ENCODE data around the gene OS9.

The OS9 gene

GRCh38 chr12:57735952-57736740 lies 42.2 kb downstream of the OS9 start:
- H3K9me3 ChIP-seq (replicated peaks in 1 of 11): no peaks in the 10 kb centered on the region
- H3K27me3 ChIP-seq: no peaks in the 10 kb centered on the region
- TF ChIP-seq Cebpa-rat (IDR thresholded peaks at IDR 0.05): no peak
- peaks cover 21 to 28% (median 22%) of the 10 kb centered on the region in 10 experiments for H3K4me1 ChIP-seq
- H3K4me2 ChIP-seq: no peak overlapping the region
- peak overlapping the region in 1 of 11 experiments; percentile 18; a peak in 1 of 22 replicates for H3K9ac ChIP-seq
- H4K20me1 ChIP-seq: peaks cover 0 to 81% (median 19%) of the 10 kb centered on the region in 11 experiments; a peak in 13 of 22 replicates
- no peak overlapping the region for H3K4me3 ChIP-seq
- no peak overlapping the region; a peak in 1 of 22 replicates for H3K27ac ChIP-seq
- peaks cover 36 to 72% (median 57%) of the 10 kb centered on the region in 11 experiments for H3K36me3 ChIP-seq

GRCh38 chr12:57736741-57737466 lies 43.0 kb downstream of the OS9 start:
- no peak overlapping the region for H3K4me2 ChIP-seq

GRCh38 chr12:57737467-57738460 lies 43.8 kb downstream of the OS9 start:
- peaks cover 36 to 45% (median 38%) of the 10 kb centered on the region in 10 experiments for H3K4me1 ChIP-seq
- H3K4me3 ChIP-seq: no peak overlapping the region
- no peak overlapping the region for H3K4me2 ChIP-seq

More at GRCh38 chr12:57736741-57737466, 43.0 kb downstream of the OS9 start:
- Histone ChIP-seq H3K4me1 (peaks cover 29 to 36% (median 29%) of the 10 kb centered on the region in 10 experiments), H3K4me3 (no peak overlapping the region), H3K36me3 (peaks cover 29 to 64% (median 50%) of the 10 kb centered on the region in 11 experiments), H3K9me3 (replicated peaks in 1 of 11) (no peaks in the 10 kb centered on the region), H3K27me3 (no peaks in the 10 kb centered on the region), H3K27ac (no peak overlapping the region; a peak in 2 of 22 replicates), H3K9ac (0 out of 22 replicates have a peak overlapping the region, but pooled peaks of 1 of the 11 experiments have one; percentile 16), H4K20me1 (peaks cover 0 to 75% (median 19%) of the 10 kb centered on the region in 11 experiments; a peak in 13 of 22 replicates)
- TF ChIP-seq Cebpa-rat (IDR thresholded peaks at IDR 0.05): no peak

GRCh38 chr12:57738661-57739237 lies 44.8 kb downstream of the OS9 start, which contains the start of gene AGAP2:
AGAP2 (minus strand) TSS chr12:57738742; CDS start chr12:57738246, 496 bp downstream.
- Histone ChIP-seq H3K27ac (peak within 1 kb of the TSS in 8 of 11 experiments; percentile 69 to 89 (median 86); a peak in 14 of 22 replicates), H3K9me3 (replicated peaks in 1 of 11) (no peaks in the 10 kb centered on the region), H4K20me1 (peaks cover 0 to 61% (median 19%) of the 10 kb centered on the region in 11 experiments; a peak in 13 of 22 replicates), H3K9ac (peak within 1 kb of the TSS in 8 of 11 experiments; percentile 61 to 80 (median 75); a peak in 13 of 22 replicates), H3K36me3 (peaks cover 10 to 46% (median 31%) of the 10 kb centered on the region in 11 experiments), H3K4me2 (peak within 1 kb of the TSS; percentile 82 to 97 (median 94); a peak in 20 of 22 replicates), H3K4me1 (peaks cover 38 to 50% (median 42%) of the 10 kb centered on the region in 10 experiments), H3K4me3 (peak within 1 kb of the TSS in 4 of 10 experiments; percentile 67 to 77 (median 70); a peak in 4 of 20 replicates), H3K27me3 (no peaks in the 10 kb centered on the region)
- no peak for TF ChIP-seq Cebpa-rat (IDR thresholded peaks at IDR 0.05)

More at GRCh38 chr12:57737467-57738460, 43.8 kb downstream of the OS9 start:
- H3K36me3 ChIP-seq: peaks cover 20 to 55% (median 41%) of the 10 kb centered on the region in 11 experiments
- H3K9me3 ChIP-seq (replicated peaks in 1 of 11): no peaks in the 10 kb centered on the region
- no peak overlapping the region; a peak in 1 of 22 replicates for H3K27ac ChIP-seq
- H3K27me3 ChIP-seq: no peaks in the 10 kb centered on the region
- H3K9ac ChIP-seq: no peak overlapping the region
- no peak for TF ChIP-seq Cebpa-rat (IDR thresholded peaks at IDR 0.05)
- peaks cover 0 to 68% (median 19%) of the 10 kb centered on the region in 11 experiments; a peak in 13 of 22 replicates for H4K20me1 ChIP-seq

GRCh38 chr12:57739387-57739786 lies 45.5 kb downstream of the OS9 start:
- Histone ChIP-seq H3K4me1 (peaks cover 44 to 56% (median 48%) of the 10 kb centered on the region in 10 experiments), H4K20me1 (peaks cover 0 to 55% (median 19%) of the 10 kb centered on the region in 11 experiments; a peak in 13 of 22 replicates), H3K9ac (peak overlapping the region in 8 of 11 experiments; percentile 61 to 80 (median 75); a peak in 13 of 22 replicates), H3K27ac (peak overlapping the region in 8 of 11 experiments; percentile 69 to 89 (median 86); a peak in 14 of 22 replicates), H3K9me3 (replicated peaks in 1 of 11) (no peaks in the 10 kb centered on the region), H3K36me3 (peaks cover 4 to 39% (median 25%) of the 10 kb centered on the region in 11 experiments; a peak in 21 of 22 replicates), H3K4me3 (peak overlapping the region in 4 of 10 experiments; percentile 67 to 77 (median 70); a peak in 5 of 20 replicates), H3K4me2 (peak overlapping the region; percentile 82 to 97 (median 94); a peak in 20 of 22 replicates), H3K27me3 (no peaks in the 10 kb centered on the region)
- TF ChIP-seq Cebpa-rat (IDR thresholded peaks at IDR 0.05): no peak

- peaks cover 44 to 58% (median 49%) of the 10 kb centered on the region in 10 experiments for H3K4me1 ChIP-seq
- peaks cover 0 to 33% (median 18%) of the 10 kb centered on the region in 11 experiments; a peak in 15 of 22 replicates for H3K36me3 ChIP-seq
- peak overlapping the region in 8 of 10 experiments; percentile 53 to 77 (median 66); a peak in 16 of 20 replicates for H3K4me3 ChIP-seq
- H3K9ac ChIP-seq: peak overlapping the region; percentile 45 to 80 (median 71); a peak in 19 of 22 replicates
- H3K9me3 ChIP-seq (replicated peaks in 1 of 11): no peaks in the 10 kb centered on the region
- H3K4me2 ChIP-seq: peak overlapping the region; percentile 82 to 97 (median 94); a peak in 21 of 22 replicates
- peaks cover 0 to 51% (median 19%) of the 10 kb centered on the region in 11 experiments; a peak in 13 of 22 replicates for H4K20me1 ChIP-seq
- peak overlapping the region in 10 of 11 experiments; percentile 20 to 89 (median 79); a peak in 18 of 22 replicates for H3K27ac ChIP-seq
- H3K27me3 ChIP-seq: no peaks in the 10 kb centered on the region
- no peak for TF ChIP-seq Cebpa-rat (IDR thresholded peaks at IDR 0.05)
Observed at GRCh38 chr12:57739914-57740538, 46.1 kb downstream of the OS9 start.

All from BLaER1 treated with 17β-estradiol and CSF1 and Interleukin-3, amounts not matched to agents 10 nM and 100 nM (cell line).